ENCODE data around the gene AUP1.
"Not testable (repeated sequence)": the region's sequence is repeated elsewhere in the genome, so short reads cannot be mapped to it uniquely, and the experiment has no call there.

The AUP1 gene

GRCh38 chr2:74488643-74489481 is 40.6 kb downstream of the AUP1 start:
- peaks cover 10% of the 10 kb centered on the region for H3K4me1 Mint-ChIP-seq
- H3K4me3 Mint-ChIP-seq = no peak overlapping the region
- no peaks in the 10 kb centered on the region for H3K9me3 Mint-ChIP-seq
- DNase-seq (ENCODE audit: low spot score in 2 of 2) = no peak
- ATAC-seq = no peak
- H3K36me3 Mint-ChIP-seq = peaks cover 76% of the 10 kb centered on the region
- no peak overlapping the region for H3K27ac Mint-ChIP-seq

- H3K27ac Mint-ChIP-seq = no peak overlapping the region
- H3K9me3 Mint-ChIP-seq = no peaks in the 10 kb centered on the region
- H3K36me3 Mint-ChIP-seq = peaks cover 62% of the 10 kb centered on the region
- DNase-seq (ENCODE audit: low spot score in 2 of 2) (no peak), ATAC-seq (no peak)
- H3K4me3 Mint-ChIP-seq = no peak overlapping the region
- peaks cover 28% of the 10 kb centered on the region for H3K4me1 Mint-ChIP-seq
Observed at GRCh38 chr2:74486141-74486540, 43.4 kb downstream of the AUP1 start.

GRCh38 chr2:74483675-74484164 is 45.8 kb downstream of the AUP1 start:
- peak overlapping the region; percentile 95 for H3K27ac Mint-ChIP-seq
- peaks cover 39% of the 10 kb centered on the region for H3K4me1 Mint-ChIP-seq
- peak overlapping the region; percentile 90 for H3K4me3 Mint-ChIP-seq
- not testable (repeated sequence) for H3K9me3 Mint-ChIP-seq; ATAC-seq; DNase-seq (ENCODE audit: low spot score in 2 of 2)
- H3K36me3 Mint-ChIP-seq = peaks cover 65% of the 10 kb centered on the region

- ATAC-seq (peak; percentile 96), DNase-seq (ENCODE audit: low spot score in 2 of 2) (peak; percentile 79 to 96)
- Mint-ChIP-seq H3K4me3 (peak within 1 kb of the TSS; percentile 90), H3K27ac (peak within 1 kb of the TSS; percentile 95), H3K4me1 (peaks cover 39% of the 10 kb centered on the region), H3K9me3 (no peaks in the 10 kb centered on the region), H3K36me3 (peaks cover 68% of the 10 kb centered on the region)
Observed at GRCh38 chr2:74482801-74483674, 46.5 kb downstream of the AUP1 start, which contains the start of the genes CCDC142 and TTC31. CCDC142 (minus strand) TSS chr2:74482998; CDS start chr2:74482837, 161 bp downstream. TTC31 (plus strand) TSS chr2:74483081; CDS start chr2:74483096, 15 bp downstream.

- Mint-ChIP-seq H3K4me1 (peaks cover 39% of the 10 kb centered on the region), H3K4me3 (peak overlapping the region; percentile 90), H3K27ac (peak overlapping the region; percentile 95), H3K36me3 (peaks cover 76% of the 10 kb centered on the region), H3K9me3 (no peaks in the 10 kb centered on the region)
- peak; percentile 65 for ATAC-seq
- peak in 1 of 2 donors; percentile 88 for DNase-seq (ENCODE audit: low spot score in 2 of 2)
Observed at GRCh38 chr2:74481961-74482800, 47.3 kb downstream of the AUP1 start.

- H3K27ac Mint-ChIP-seq = peak overlapping the region; percentile 95
- ATAC-seq = no peak
- H3K4me3 Mint-ChIP-seq = peak overlapping the region; percentile 90
- peaks cover 33% of the 10 kb centered on the region for H3K4me1 Mint-ChIP-seq
- no peaks in the 10 kb centered on the region for H3K9me3 Mint-ChIP-seq
- no peak for DNase-seq (ENCODE audit: low spot score in 2 of 2)
- H3K36me3 Mint-ChIP-seq = peaks cover 70% of the 10 kb centered on the region
Observed at GRCh38 chr2:74481431-74481830, 48.1 kb downstream of the AUP1 start.
